Gastroesophageal sphincter (tissue), 4 donors: ENCODE data around the gene PHLDA2. TPM values are rescaled to one million over a fixed set of nuclear protein-coding genes. Genes with fewer than 3 reads are reported as not detected.
A peak's percentile ranks its signal among the peaks of the same experiment; 100 is the strongest.

ENCODE experiments used
- ATAC-seq: fragments of 150-250 bp; one replicate; pipeline ENCODE4 v1.9.1; 2016; ENCODE audit warnings: mild to moderate bottlenecking, moderate library complexity
- H3K27ac ChIP-seq, 4 donors: fragments of 200-600 bp; sonication (generic) in 3 of 4; 1 replicate in 3 of 4; 2 replicates in 1 of 4; pipeline ENCODE4 v1.5.1; 2016 to 2019
- H3K27me3 ChIP-seq: fragments of 200-600 bp; sonication (generic); one replicate; pipeline ENCODE4 v1.5.1; 2019
- H3K36me3 ChIP-seq, 2 donors: fragments of 200-600 bp; sonication (generic); one replicate each; pipeline ENCODE4 v1.5.1; 2019; ENCODE audit warnings: control low read depth in 1 of 2
- H3K4me1 ChIP-seq, 3 donors: fragments of 200-600 bp; sonication (generic); 1 replicate in 2 of 3; 2 replicates in 1 of 3; pipeline ENCODE4 v1.5.1; 2016 to 2019; ENCODE audit warnings: control low read depth in 2 of 3
- H3K4me3 ChIP-seq, 2 donors: fragments of 200-600 bp; sonication (generic); one replicate each; pipeline ENCODE4 v1.5.1; 2019; ENCODE audit warnings: mild to moderate bottlenecking in 1 of 2, moderate library complexity in 1 of 2
- H3K9me3 ChIP-seq, 3 donors: fragments of 200-600 bp; sonication (generic); one replicate each; pipeline ENCODE4 v1.5.1; 2017 to 2019; ENCODE audit warnings: control low read depth in 2 of 3
- CTCF ChIP-seq, 4 experiments: fragments of 200-600 bp in 2 of 4; fragments of 450-650 bp in 2 of 4; sonication (generic) in 1 of 4; IDR thresholded peaks; one replicate each; pipeline ENCODE4 v1.5.1; 2017 to 2019; ENCODE audit warnings: antibody characterized with exemption in 4 of 4, mild to moderate bottlenecking in 2 of 4, moderate library complexity in 2 of 4
- EP300 ChIP-seq: sonication (generic); formaldehyde crosslinking; IDR thresholded peaks from one replicate; pipeline ENCODE4 v1.6.1; 2017; ENCODE audit warnings: antibody characterized with exemption, mild to moderate bottlenecking
- POLR2A ChIP-seq, 2 donors: fragments of 450-650 bp; IDR thresholded peaks; one replicate each; pipeline ENCODE4 v1.6.1; 2017; ENCODE audit warnings: antibody characterized with exemption in 2 of 2, mild to moderate bottlenecking in 2 of 2, moderate library complexity in 1 of 2
- POLR2AphosphoS5 ChIP-seq: sonication (generic); formaldehyde crosslinking; IDR thresholded peaks from one replicate; pipeline ENCODE4 v1.6.1; 2017; ENCODE audit warnings: antibody characterized with exemption
- WGBS, 2 donors: methylation state at CpG; one replicate each; pipeline ENCODE4 v1.1.5; 2018; ENCODE audit warnings: low coverage in 1 of 2; 5-methylcytosine and 5-hydroxymethylcytosine counted together
- total RNA-seq, 4 donors: library from RNA; depleted of rRNA; stranded (reverse); fragments of >200 nt; gene quantifications; one replicate each; pipeline ENCODE4 v1.1.0, GENCODE V29; 2016

PHLDA2 gene
- total RNA-seq, 4 donors from 2014 or later, result 0.82 to 5.0 (median 1.9) TPM; not detected in 1

DNA sequence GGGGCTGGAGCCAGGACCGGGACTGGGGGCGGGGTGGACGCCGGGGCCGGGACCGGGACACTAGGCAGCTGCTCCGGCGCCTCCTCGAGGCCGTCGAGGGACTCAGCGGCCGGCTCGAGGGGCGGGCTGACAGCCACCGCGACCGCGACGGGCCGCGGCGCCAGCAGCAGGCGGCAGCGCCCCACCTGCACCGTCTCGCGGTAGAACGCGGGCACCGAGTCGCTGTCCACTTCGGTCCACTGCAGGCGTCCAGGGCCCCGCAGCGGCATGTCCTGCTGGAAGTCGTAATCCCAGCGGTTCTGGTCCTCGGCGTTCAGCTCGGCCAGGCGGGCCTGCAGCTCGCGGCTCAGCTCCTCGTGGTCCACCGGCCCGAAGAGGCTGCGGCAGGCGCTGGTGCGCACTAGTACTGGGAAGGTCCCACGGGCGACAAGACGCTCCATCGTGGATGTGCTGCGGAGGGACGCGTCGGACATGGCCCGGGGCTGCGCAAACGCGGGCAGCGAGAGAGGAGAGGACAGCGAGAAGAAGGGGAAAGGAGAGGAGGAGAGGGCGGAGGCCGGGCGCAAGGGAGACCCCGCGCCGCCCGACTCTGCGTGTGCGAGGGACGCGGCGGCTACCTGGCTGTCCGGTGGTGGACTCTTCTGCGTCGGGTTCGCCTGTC, 44.1 kb downstream of the PHLDA2 start:
- TF ChIP-seq CTCF (IDR thresholded peaks at IDR 0.05), result peak in 3 of 4 experiments; percentile 55 to 66 (median 58)
- TF ChIP-seq EP300, result no peak
- WGBS, 2 donors, result no CpG with 5 or more reads among the region's 80 CpGs
- Histone ChIP-seq H3K9me3 (no peaks in the 10 kb centered on the region), H3K27me3 (no peaks in the 10 kb centered on the region), H3K36me3 (no peaks in the 10 kb centered on the region), H3K27ac (peak overlapping the region; percentile 75 to 96 (median 91)), H3K4me1 (peaks cover 0 to 69% (median 24%) of the 10 kb centered on the region in 3 donors), H3K4me3 (peak overlapping the region; percentile 77 to 84)
- ATAC-seq, result peak; percentile 36

DNA sequence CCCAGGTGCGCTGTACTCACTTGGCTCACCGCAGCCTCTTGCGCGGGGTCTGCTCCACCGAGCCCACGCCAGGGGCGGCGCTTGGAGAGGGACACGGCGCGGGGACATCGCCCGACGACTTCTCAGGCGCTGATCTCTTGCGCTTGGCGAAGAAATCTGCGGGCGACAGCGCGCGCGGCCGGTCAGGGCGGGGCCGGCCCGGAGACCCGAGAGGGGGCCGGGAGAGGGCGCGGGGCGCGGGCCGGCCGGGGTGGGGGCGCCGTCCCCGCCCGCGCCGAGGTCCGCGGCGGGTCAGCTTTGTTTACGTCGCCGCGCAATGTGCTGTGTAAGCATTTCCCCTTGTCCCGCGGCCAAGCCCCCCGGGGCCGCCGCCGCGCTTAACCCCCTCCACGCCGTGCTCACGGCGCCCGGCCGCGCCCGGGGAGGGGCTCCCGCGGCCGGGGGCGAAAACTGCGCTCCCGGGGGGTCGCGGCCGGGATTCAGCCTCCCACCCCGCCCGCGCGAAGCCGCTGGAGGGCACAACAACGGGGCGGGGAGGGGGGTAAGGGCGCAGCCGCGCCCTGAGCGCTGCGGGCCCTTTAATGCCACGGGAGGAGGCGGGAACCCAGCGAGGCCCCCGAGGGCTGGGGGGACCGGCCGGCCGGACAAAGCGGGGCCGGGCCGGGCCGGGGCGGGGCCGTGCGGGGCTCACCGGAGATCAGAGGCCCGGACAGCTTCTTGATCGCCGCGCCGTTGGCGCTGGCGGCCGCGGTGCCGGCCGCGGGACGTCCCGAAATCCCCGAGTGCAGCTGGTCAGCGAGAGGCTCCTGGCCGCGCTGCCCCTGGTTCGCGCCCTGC, 45.0 kb downstream of the PHLDA2 start:
- H3K27ac ChIP-seq, result peak overlapping the region; percentile 76 to 96 (median 91)
- ATAC-seq, result peak; percentile 53
- no CpG with 5 or more reads among the region's 119 CpGs for WGBS, 2 donors
- peaks cover 0 to 8% of the 10 kb centered on the region in 2 donors for H3K36me3 ChIP-seq
- TF ChIP-seq POLR2A (IDR thresholded peaks at IDR 0.05) (peak; percentile 61 to 74), POLR2AphosphoS5 (peak; percentile 21), EP300 (no peak), CTCF (IDR thresholded peaks at IDR 0.05) (peak in 1 of 4 experiments; percentile 8)
- H3K4me3 ChIP-seq, result peak overlapping the region; percentile 77 to 84
- peaks cover 0 to 61% (median 24%) of the 10 kb centered on the region in 3 donors for H3K4me1 ChIP-seq
- no peaks in the 10 kb centered on the region for H3K27me3 ChIP-seq
- H3K9me3 ChIP-seq, result peaks cover 0 to 1% (median 0%) of the 10 kb centered on the region in 3 donors

DNA sequence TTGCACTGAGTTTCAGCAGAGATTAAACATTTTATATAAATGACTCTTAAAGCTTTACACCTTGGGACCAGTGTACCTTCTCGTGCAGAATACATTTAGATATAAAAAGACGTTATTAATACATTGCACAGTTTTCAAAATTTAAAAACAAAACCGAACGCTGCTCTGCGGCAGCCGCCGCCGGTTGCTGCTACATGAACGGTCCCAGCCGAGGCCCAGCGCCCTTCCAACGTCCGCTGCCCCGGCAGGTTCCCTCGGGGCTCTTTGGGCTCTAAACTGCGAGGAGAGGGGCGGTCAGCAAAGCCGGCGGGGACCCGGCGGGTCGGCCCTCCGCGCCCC, 45.6 kb downstream of the PHLDA2 start:
- Histone ChIP-seq H3K27ac (peak overlapping the region; percentile 74 to 96 (median 91)), H3K27me3 (no peaks in the 10 kb centered on the region), H3K9me3 (peaks cover 0 to 7% (median 0%) of the 10 kb centered on the region in 3 donors), H3K4me1 (peaks cover 0 to 61% (median 24%) of the 10 kb centered on the region in 3 donors), H3K36me3 (peaks cover 0 to 14% of the 10 kb centered on the region in 2 donors), H3K4me3 (peak overlapping the region; percentile 77 to 84)
- TF ChIP-seq POLR2AphosphoS5 (no peak), CTCF (IDR thresholded peaks at IDR 0.05) (no peak), EP300 (no peak)
- no peak for ATAC-seq
- WGBS, 2 donors, result 1 to 2% methylated on average over 8 to 15 of the region's 24 CpGs

DNA sequence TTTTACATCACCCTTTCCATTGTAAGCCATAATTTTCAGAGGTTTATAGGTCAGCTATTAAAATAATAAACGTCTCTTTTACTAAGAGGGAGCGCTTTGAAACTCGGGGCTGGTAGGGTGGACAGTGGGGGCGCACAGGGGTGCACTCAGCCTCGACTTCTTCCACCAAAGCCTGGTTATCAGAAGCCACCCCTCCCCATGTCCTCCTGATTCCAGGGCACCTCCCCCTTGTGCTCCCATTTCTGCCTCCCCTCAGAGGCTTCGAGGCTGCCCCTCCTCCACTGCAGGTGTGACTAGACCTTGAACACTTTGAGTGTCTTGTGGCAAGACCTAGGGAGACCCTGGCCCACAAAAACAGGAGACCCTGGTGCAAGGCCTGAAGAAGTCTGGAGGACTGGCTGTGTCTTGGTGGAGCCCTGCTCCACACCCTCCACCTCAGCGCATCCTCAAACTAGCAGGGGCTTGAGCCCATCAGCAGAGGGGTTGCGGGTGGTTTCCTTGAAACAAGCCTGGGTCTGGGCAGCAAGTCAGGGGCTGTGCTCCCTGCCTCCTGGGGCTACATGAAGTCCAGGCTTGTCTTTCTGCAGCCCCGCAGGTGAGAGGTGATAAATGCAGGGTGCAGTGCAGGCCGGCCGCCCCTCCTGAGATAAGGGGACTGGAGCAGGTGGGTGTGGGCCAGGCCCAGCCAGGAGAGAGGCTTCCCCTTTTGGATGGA, 46.7 kb downstream of the PHLDA2 start:
- ATAC-seq, result no peak
- Histone ChIP-seq H3K4me3 (peak overlapping the region in 1 of 2 donors; percentile 84), H3K9me3 (peaks cover 0 to 7% (median 0%) of the 10 kb centered on the region in 3 donors), H3K27me3 (no peaks in the 10 kb centered on the region), H3K27ac (peak overlapping the region in 3 of 4 donors; percentile 38 to 96 (median 93)), H3K4me1 (peaks cover 0 to 50% (median 19%) of the 10 kb centered on the region in 3 donors), H3K36me3 (peaks cover 0 to 17% of the 10 kb centered on the region in 2 donors)
- TF ChIP-seq CTCF (IDR thresholded peaks at IDR 0.05), result peak in 1 of 4 experiments; percentile 7
- TF ChIP-seq EP300, result no peak
- no peak for TF ChIP-seq POLR2AphosphoS5
- WGBS, 2 donors, result 64 to 100% methylated on average over 1 to 5 of the region's 11 CpGs
